ENCODE data around the gene MARCHF5.

The MARCHF5 gene

GRCh38 chr10:92290837-92291615 lies at the start of gene MARCHF5, which contains the start of gene CPEB3:
Gene MARCHF5 (plus strand): TSS chr10:92291167. CDS start chr10:92291495, 328 bp downstream.
Gene CPEB3 (minus strand): TSS chr10:92291078. CDS start chr10:92240350, 50,728 bp downstream.
- peak; percentile 86 to 88 for DNase-seq (ENCODE audit: low read depth in 2 of 2)

GRCh38 chr10:92241501-92241900 lies 49.5 kb upstream of the MARCHF5 start:
- no peak for DNase-seq (ENCODE audit: low read depth in 2 of 2)

GRCh38 chr10:92242380-92242779 lies 48.6 kb upstream of the MARCHF5 start:
- DNase-seq (ENCODE audit: low read depth in 2 of 2) = no peak

- no peak for DNase-seq (ENCODE audit: low read depth in 2 of 2)
Measured at GRCh38 chr10:92242910-92243671, 47.9 kb upstream of the MARCHF5 start.

- no peak for DNase-seq (ENCODE audit: low read depth in 2 of 2)
Measured at GRCh38 chr10:92244796-92245195, 46.2 kb upstream of the MARCHF5 start.

GRCh38 chr10:92248566-92248965 lies 42.4 kb upstream of the MARCHF5 start:
- DNase-seq (ENCODE audit: low read depth in 2 of 2) = no peak

- DNase-seq (ENCODE audit: low read depth in 2 of 2) = no peak
Measured at GRCh38 chr10:92263396-92263795, 27.6 kb upstream of the MARCHF5 start.

- DNase-seq (ENCODE audit: low read depth in 2 of 2) = no peak
Measured at GRCh38 chr10:92264249-92264648, 26.7 kb upstream of the MARCHF5 start.

- no peak for DNase-seq (ENCODE audit: low read depth in 2 of 2)
Measured at GRCh38 chr10:92265687-92266258, 25.2 kb upstream of the MARCHF5 start.

- DNase-seq (ENCODE audit: low read depth in 2 of 2) = no peak
Measured at GRCh38 chr10:92267343-92267742, 23.6 kb upstream of the MARCHF5 start.

- no peak for DNase-seq (ENCODE audit: low read depth in 2 of 2)
Measured at GRCh38 chr10:92268748-92269147, 22.2 kb upstream of the MARCHF5 start.

GRCh38 chr10:92274071-92274470 lies 16.9 kb upstream of the MARCHF5 start:
- no peak for DNase-seq (ENCODE audit: low read depth in 2 of 2)

GRCh38 chr10:92278996-92279696 lies 11.8 kb upstream of the MARCHF5 start:
- no peak for DNase-seq (ENCODE audit: low read depth in 2 of 2)

GRCh38 chr10:92284112-92284704 lies 6.8 kb upstream of the MARCHF5 start:
- DNase-seq (ENCODE audit: low read depth in 2 of 2) = no peak

- DNase-seq (ENCODE audit: low read depth in 2 of 2) = no peak
Measured at GRCh38 chr10:92290076-92290836, 711 bp upstream of the MARCHF5 start.

GRCh38 chr10:92291616-92291865 lies 574 bp downstream of the MARCHF5 start:
- DNase-seq (ENCODE audit: low read depth in 2 of 2) = no peak

- DNase-seq (ENCODE audit: low read depth in 2 of 2) = peak in 1 of 2 experiments; percentile 7
Measured at GRCh38 chr10:92291921-92292845, 1.2 kb downstream of the MARCHF5 start.

- no peak for DNase-seq (ENCODE audit: low read depth in 2 of 2)
Measured at GRCh38 chr10:92298487-92298886, 7.5 kb downstream of the MARCHF5 start.

- no peak for DNase-seq (ENCODE audit: low read depth in 2 of 2)
Measured at GRCh38 chr10:92303096-92303495, 12.1 kb downstream of the MARCHF5 start.

GRCh38 chr10:92304061-92304460 lies 13.1 kb downstream of the MARCHF5 start:
- DNase-seq (ENCODE audit: low read depth in 2 of 2) = no peak

Data from fibroblast of skin of left biceps (primary cell).